Measurements from ENCODE around the gene VANGL1. TPM values are rescaled to one million over a fixed set of nuclear protein-coding genes. Genes with fewer than 3 reads are reported as not detected.
A peak's percentile ranks its signal among the peaks of the same experiment; 100 is the strongest.

Gene VANGL1
- total RNA-seq, 1 experiment from 2014 or later, result 23.1 TPM

- ChIA-PET POLR2A (ENCODE audit: unreplicated experiment) (no interaction called here), CTCF (no interaction called here)
- no peak overlapping the region for H3K9ac ChIP-seq (ENCODE audit: low read length)
- no peaks in the 10 kb centered on the region for H3K27me3 ChIP-seq (ENCODE audit: low read length)
- ATAC-seq (no peak), DNase-seq (no peak)
- H3F3A ChIP-seq (ENCODE audit: low read length, unreplicated experiment), result peaks cover 26% of the 10 kb centered on the region
- H3K9me3 ChIP-seq (ENCODE audit: low read length), result peaks cover 14% of the 10 kb centered on the region
- TF ChIP-seq EZH2phosphoT487 (IDR thresholded peaks at IDR 0.05; ENCODE audit: borderline replicate concordance, low read length) (no peak), EZH2 (IDR thresholded peaks at IDR 0.05; ENCODE audit: low read length, unreplicated experiment) (no peak)
- TF ChIP-seq, protein P1, sequence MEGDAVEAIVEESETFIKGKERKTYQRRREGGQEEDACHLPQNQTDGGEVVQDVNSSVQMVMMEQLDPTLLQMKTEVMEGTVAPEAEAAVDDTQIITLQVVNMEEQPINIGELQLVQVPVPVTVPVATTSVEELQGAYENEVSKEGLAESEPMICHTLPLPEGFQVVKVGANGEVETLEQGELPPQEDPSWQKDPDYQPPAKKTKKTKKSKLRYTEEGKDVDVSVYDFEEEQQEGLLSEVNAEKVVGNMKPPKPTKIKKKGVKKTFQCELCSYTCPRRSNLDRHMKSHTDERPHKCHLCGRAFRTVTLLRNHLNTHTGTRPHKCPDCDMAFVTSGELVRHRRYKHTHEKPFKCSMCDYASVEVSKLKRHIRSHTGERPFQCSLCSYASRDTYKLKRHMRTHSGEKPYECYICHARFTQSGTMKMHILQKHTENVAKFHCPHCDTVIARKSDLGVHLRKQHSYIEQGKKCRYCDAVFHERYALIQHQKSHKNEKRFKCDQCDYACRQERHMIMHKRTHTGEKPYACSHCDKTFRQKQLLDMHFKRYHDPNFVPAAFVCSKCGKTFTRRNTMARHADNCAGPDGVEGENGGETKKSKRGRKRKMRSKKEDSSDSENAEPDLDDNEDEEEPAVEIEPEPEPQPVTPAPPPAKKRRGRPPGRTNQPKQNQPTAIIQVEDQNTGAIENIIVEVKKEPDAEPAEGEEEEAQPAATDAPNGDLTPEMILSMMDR (conservative IDR thresholded peaks at IDR 0.05; ENCODE audit: low read depth, low read length), result no peak
- H3K4me1 ChIP-seq (ENCODE audit: insufficient read depth, low read length), result peaks cover 54% of the 10 kb centered on the region
- intact Hi-C loops (cut with micrococcal nuclease), result no loop called here
- H3K27ac ChIP-seq (ENCODE audit: low read length), result no peak overlapping the region
- H2AFZ ChIP-seq (ENCODE audit: low read length), result no peak overlapping the region
- peaks cover 38% of the 10 kb centered on the region for H3K79me2 ChIP-seq (ENCODE audit: low read length)
- H3K4me3 ChIP-seq (ENCODE audit: low read length), result no peak overlapping the region
- no peak overlapping the region for H3K4me2 ChIP-seq (ENCODE audit: low read length)
- H4K20me1 ChIP-seq (ENCODE audit: low read length), result no peaks in the 10 kb centered on the region
- peaks cover 57% of the 10 kb centered on the region for H3K36me3 ChIP-seq (ENCODE audit: low read depth, low read length)
- no peaks in the 10 kb centered on the region for H3K9me2 ChIP-seq (replicated peaks; ENCODE audit: low read length)
- BruUV-seq (replicated peaks), result no TSS peak
Measured at GRCh38 chr1:115666206-115666605, 24.4 kb downstream of the VANGL1 start.

- TF ChIP-seq, protein P1 (conservative IDR thresholded peaks at IDR 0.05; ENCODE audit: low read depth, low read length), result no peak
- TF ChIP-seq EZH2phosphoT487 (IDR thresholded peaks at IDR 0.05; ENCODE audit: borderline replicate concordance, low read length) (no peak), EZH2 (IDR thresholded peaks at IDR 0.05; ENCODE audit: low read length, unreplicated experiment) (no peak)
- no peak for ATAC-seq
- Histone ChIP-seq H3K9ac (ENCODE audit: low read length) (no peak overlapping the region), H3K79me2 (ENCODE audit: low read length) (peaks cover 40% of the 10 kb centered on the region), H2AFZ (ENCODE audit: low read length) (no peak overlapping the region), H3K9me2 (replicated peaks; ENCODE audit: low read length) (no peaks in the 10 kb centered on the region), H3K9me3 (ENCODE audit: low read length) (peaks cover 14% of the 10 kb centered on the region), H3K27me3 (ENCODE audit: low read length) (no peaks in the 10 kb centered on the region), H4K20me1 (ENCODE audit: low read length) (no peaks in the 10 kb centered on the region), H3K36me3 (ENCODE audit: low read depth, low read length) (peaks cover 57% of the 10 kb centered on the region), H3K4me1 (ENCODE audit: insufficient read depth, low read length) (peaks cover 58% of the 10 kb centered on the region), H3K4me2 (ENCODE audit: low read length) (no peak overlapping the region), H3K4me3 (ENCODE audit: low read length) (no peak overlapping the region), H3K27ac (ENCODE audit: low read length) (no peak overlapping the region), H3F3A (ENCODE audit: low read length, unreplicated experiment) (peaks cover 26% of the 10 kb centered on the region)
- CTCF ChIA-PET, result no interaction called here
- POLR2A ChIA-PET (ENCODE audit: unreplicated experiment), result no interaction called here
- DNase-seq, result no peak
- intact Hi-C loops (cut with micrococcal nuclease), result no loop called here
- BruUV-seq (replicated peaks), result no TSS peak
Measured at GRCh38 chr1:115666702-115667101, 24.9 kb downstream of the VANGL1 start.

DNA sequence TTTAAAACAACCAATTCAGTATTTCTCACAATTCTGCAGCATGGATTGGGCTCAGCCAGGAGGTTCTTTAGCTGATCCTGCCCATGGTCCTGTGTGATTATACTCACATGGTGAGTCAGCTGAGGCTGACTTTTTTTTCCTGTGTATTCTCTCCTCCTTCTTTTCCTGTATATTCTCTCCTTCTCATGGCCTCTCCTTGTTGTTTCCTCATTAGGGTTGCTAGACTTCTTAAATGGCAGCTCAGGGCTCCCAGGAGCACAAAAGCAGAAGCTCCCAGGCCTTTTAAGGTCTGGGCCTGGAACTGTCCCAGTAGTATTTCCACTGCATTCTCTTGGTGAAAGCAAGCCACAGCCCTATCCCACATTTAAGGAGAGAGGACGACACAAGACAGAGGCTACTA is 26.8 kb downstream of the VANGL1 start:
- Histone ChIP-seq H3K4me2 (ENCODE audit: low read length) (peak overlapping the region; percentile 45), H2AFZ (ENCODE audit: low read length) (no peak overlapping the region), H3K4me3 (ENCODE audit: low read length) (peak overlapping the region; percentile 28), H3F3A (ENCODE audit: low read length, unreplicated experiment) (peaks cover 26% of the 10 kb centered on the region), H3K9me2 (replicated peaks; ENCODE audit: low read length) (no peaks in the 10 kb centered on the region), H3K36me3 (ENCODE audit: low read depth, low read length) (peaks cover 41% of the 10 kb centered on the region), H4K20me1 (ENCODE audit: low read length) (no peaks in the 10 kb centered on the region), H3K27me3 (ENCODE audit: low read length) (no peaks in the 10 kb centered on the region), H3K9ac (ENCODE audit: low read length) (peak overlapping the region; percentile 16; the same call in 1 of the 2 replicates), H3K4me1 (ENCODE audit: insufficient read depth, low read length) (peaks cover 64% of the 10 kb centered on the region), H3K27ac (ENCODE audit: low read length) (peak overlapping the region; percentile 94), H3K9me3 (ENCODE audit: low read length) (peaks cover 14% of the 10 kb centered on the region), H3K79me2 (ENCODE audit: low read length) (peaks cover 53% of the 10 kb centered on the region)
- no peak for TF ChIP-seq EZH2phosphoT487 (IDR thresholded peaks at IDR 0.05; ENCODE audit: borderline replicate concordance, low read length)
- no peak for TF ChIP-seq EZH2 (IDR thresholded peaks at IDR 0.05; ENCODE audit: low read length, unreplicated experiment)
- TF ChIP-seq, protein P1 (conservative IDR thresholded peaks at IDR 0.05; ENCODE audit: low read depth, low read length), result no peak
- DNase-seq, result peak; percentile 60
- ChIA-PET CTCF (interaction anchor here (0.9 to 1.8 kb wide), 2 partner anchors 38 to 60 kb away, joined by 6 read pairs; no protein-coding TSS in a partner anchor), POLR2A (ENCODE audit: unreplicated experiment) (no interaction called here)
- intact Hi-C loops (cut with micrococcal nuclease), result no loop called here
- BruUV-seq (replicated peaks), result no TSS peak
- peak; percentile 10 for ATAC-seq

Measured in PC-3 (cell line).